Loucy (cell line): Measurements from ENCODE around the gene SLC44A4.

ENCODE experiments used
- H2AFZ ChIP-seq: fragments of 200-600 bp; sonication (generic); 2 replicates; pipeline ENCODE4 v1.6.0; 2016; ENCODE audit warnings: antibody characterized with exemption, mild to moderate bottlenecking, low read length, moderate library complexity
- H3F3A ChIP-seq: fragments of 200-600 bp; 2 replicates; pipeline ENCODE4 v1.6.0; 2016; ENCODE audit warnings: antibody characterized with exemption, low read depth, mild to moderate bottlenecking
- H3K27me3 ChIP-seq: fragments of 200-600 bp; sonication (generic); 2 replicates; pipeline ENCODE4 v1.6.1; 2014; ENCODE audit warnings: low read length, mild to moderate bottlenecking; ENCODE audit not compliant: insufficient read depth, poor library complexity, severe bottlenecking
- H3K36me3 ChIP-seq: fragments of 200-600 bp; sonication (generic); 2 replicates; pipeline ENCODE4 v1.6.1; 2016; ENCODE audit warnings: low read length; ENCODE audit not compliant: insufficient read depth
- H3K4me1 ChIP-seq: fragments of 200-600 bp; sonication (generic); 2 replicates; pipeline ENCODE4 v1.5.1; 2014; ENCODE audit warnings: low read length, mild to moderate bottlenecking; ENCODE audit not compliant: insufficient read depth, poor library complexity, severe bottlenecking
- H3K4me2 ChIP-seq: fragments of 200-600 bp; sonication (generic); 2 replicates; pipeline ENCODE4 v1.6.0; 2014; ENCODE audit warnings: antibody characterized with exemption, low read length, low read depth, mild to moderate bottlenecking; ENCODE audit not compliant: poor library complexity, severe bottlenecking
- H3K4me3 ChIP-seq: fragments of 200-600 bp; sonication (generic); 2 replicates; pipeline ENCODE4 v1.5.1; 2014; ENCODE audit warnings: low read length, mild to moderate bottlenecking, mixed read lengths; ENCODE audit not compliant: poor library complexity, severe bottlenecking
- H3K79me2 ChIP-seq: fragments of 200-600 bp; sonication (generic); 2 replicates; pipeline ENCODE4 v1.6.1; 2014; ENCODE audit warnings: low read length; ENCODE audit not compliant: insufficient read depth
- H3K9ac ChIP-seq: fragments of 200-600 bp; sonication (generic); 2 replicates; pipeline ENCODE4 v1.6.0; 2014; ENCODE audit warnings: mild to moderate bottlenecking, low read depth, low read length, moderate library complexity; ENCODE audit not compliant: poor library complexity, severe bottlenecking
- H3K9me2 ChIP-seq: fragments of 200-600 bp; sonication (generic); replicated peaks from 2 replicates; pipeline ENCODE4 v1.6.1; 2016; ENCODE audit warnings: low read depth, low read length, mixed read lengths
- H3K9me3 ChIP-seq: fragments of 200-600 bp; sonication (generic); 2 replicates; pipeline ENCODE4 v1.6.1; 2014; ENCODE audit warnings: mild to moderate bottlenecking, antibody characterized with exemption, low read length, low read depth; ENCODE audit not compliant: insufficient read depth
- H4K20me1 ChIP-seq: fragments of 200-600 bp; sonication (generic); 2 replicates; pipeline ENCODE4 v1.6.0; 2014; ENCODE audit warnings: antibody characterized with exemption, low read length, mild to moderate bottlenecking; ENCODE audit not compliant: insufficient read depth, poor library complexity, severe bottlenecking
- EZH2phosphoT487 ChIP-seq: fragments of 200-600 bp; IDR thresholded peaks from 2 replicates; pipeline ENCODE4 v1.6.1; 2018; ENCODE audit warnings: antibody characterized with exemption, mild to moderate bottlenecking, moderate library complexity, borderline replicate concordance
- TF ChIP-seq, protein P1 (sequence below): fragments of 200-600 bp; sonication (generic); conservative IDR thresholded peaks from 2 replicates; pipeline ENCODE4 v1.5.1; 2014; ENCODE audit warnings: mild to moderate bottlenecking, antibody characterized with exemption, low read length

The SLC44A4 gene

DNA sequence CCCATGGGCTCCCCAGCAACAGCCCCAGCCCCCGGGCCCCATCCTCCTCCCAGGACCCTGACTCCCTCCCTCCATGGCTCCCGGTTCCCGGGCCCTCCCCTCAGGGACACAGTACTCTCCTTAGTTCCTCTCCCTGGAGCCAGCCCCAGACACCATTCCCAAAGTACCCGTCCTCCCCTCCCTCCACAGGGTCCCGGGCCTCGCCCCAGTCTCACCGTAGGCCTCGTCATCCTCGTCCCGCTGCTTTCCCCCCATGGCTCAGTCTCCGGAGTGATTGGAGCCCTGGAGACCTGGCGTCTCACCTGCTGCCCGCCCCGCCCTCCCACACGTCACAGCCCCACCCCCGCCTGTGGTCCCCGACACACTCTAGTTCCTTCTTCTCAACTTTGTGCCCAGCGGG is at the start of gene SLC44A4:
SLC44A4 (minus strand) TSS at position 272 of the 400 bp plus-strand sequence; CDS start at position 255, 17 bp downstream.
- Histone ChIP-seq H3K9me2 (no peaks in the 10 kb centered on the region), H4K20me1 (no peaks in the 10 kb centered on the region), H2AFZ (no peak within 1 kb of the TSS), H3K4me1 (no peaks in the 10 kb centered on the region), H3K9ac (no peak within 1 kb of the TSS), H3K4me3 (no peak within 1 kb of the TSS), H3K79me2 (no peaks in the 10 kb centered on the region), H3F3A (0 out of 2 replicates have a peak, but pooled peaks cover 5% of the 10 kb centered on the region), H3K4me2 (no peak within 1 kb of the TSS), H3K27me3 (no peaks in the 10 kb centered on the region), H3K36me3 (peaks cover 39% of the 10 kb centered on the region; the same call in 1 of the 2 replicates), H3K9me3 (no peaks in the 10 kb centered on the region)
- TF ChIP-seq, protein P1, sequence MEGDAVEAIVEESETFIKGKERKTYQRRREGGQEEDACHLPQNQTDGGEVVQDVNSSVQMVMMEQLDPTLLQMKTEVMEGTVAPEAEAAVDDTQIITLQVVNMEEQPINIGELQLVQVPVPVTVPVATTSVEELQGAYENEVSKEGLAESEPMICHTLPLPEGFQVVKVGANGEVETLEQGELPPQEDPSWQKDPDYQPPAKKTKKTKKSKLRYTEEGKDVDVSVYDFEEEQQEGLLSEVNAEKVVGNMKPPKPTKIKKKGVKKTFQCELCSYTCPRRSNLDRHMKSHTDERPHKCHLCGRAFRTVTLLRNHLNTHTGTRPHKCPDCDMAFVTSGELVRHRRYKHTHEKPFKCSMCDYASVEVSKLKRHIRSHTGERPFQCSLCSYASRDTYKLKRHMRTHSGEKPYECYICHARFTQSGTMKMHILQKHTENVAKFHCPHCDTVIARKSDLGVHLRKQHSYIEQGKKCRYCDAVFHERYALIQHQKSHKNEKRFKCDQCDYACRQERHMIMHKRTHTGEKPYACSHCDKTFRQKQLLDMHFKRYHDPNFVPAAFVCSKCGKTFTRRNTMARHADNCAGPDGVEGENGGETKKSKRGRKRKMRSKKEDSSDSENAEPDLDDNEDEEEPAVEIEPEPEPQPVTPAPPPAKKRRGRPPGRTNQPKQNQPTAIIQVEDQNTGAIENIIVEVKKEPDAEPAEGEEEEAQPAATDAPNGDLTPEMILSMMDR: no peak
- TF ChIP-seq EZH2phosphoT487: no peak

DNA sequence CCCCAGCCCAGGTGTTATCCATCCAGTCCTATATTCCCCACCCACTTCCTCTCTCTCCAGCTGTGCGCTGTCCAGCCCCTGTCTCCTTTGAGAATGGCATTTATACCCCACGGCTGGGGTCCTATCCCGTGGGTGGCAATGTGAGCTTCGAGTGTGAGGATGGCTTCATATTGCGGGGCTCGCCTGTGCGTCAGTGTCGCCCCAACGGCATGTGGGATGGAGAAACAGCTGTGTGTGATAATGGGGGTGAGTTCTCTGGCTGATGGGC is 49.8 kb upstream of the SLC44A4 start:
- Histone ChIP-seq H3K9ac (no peak overlapping the region), H3K4me3 (no peak overlapping the region), H4K20me1 (no peaks in the 10 kb centered on the region), H3K4me2 (no peak overlapping the region), H3K27me3 (no peaks in the 10 kb centered on the region), H3K9me2 (no peaks in the 10 kb centered on the region), H3K4me1 (no peaks in the 10 kb centered on the region), H3K9me3 (no peaks in the 10 kb centered on the region), H2AFZ (no peak overlapping the region), H3F3A (no peaks in the 10 kb centered on the region), H3K36me3 (no peaks in the 10 kb centered on the region), H3K79me2 (no peaks in the 10 kb centered on the region)
- TF ChIP-seq, protein P1: no peak
- no peak for TF ChIP-seq EZH2phosphoT487

DNA sequence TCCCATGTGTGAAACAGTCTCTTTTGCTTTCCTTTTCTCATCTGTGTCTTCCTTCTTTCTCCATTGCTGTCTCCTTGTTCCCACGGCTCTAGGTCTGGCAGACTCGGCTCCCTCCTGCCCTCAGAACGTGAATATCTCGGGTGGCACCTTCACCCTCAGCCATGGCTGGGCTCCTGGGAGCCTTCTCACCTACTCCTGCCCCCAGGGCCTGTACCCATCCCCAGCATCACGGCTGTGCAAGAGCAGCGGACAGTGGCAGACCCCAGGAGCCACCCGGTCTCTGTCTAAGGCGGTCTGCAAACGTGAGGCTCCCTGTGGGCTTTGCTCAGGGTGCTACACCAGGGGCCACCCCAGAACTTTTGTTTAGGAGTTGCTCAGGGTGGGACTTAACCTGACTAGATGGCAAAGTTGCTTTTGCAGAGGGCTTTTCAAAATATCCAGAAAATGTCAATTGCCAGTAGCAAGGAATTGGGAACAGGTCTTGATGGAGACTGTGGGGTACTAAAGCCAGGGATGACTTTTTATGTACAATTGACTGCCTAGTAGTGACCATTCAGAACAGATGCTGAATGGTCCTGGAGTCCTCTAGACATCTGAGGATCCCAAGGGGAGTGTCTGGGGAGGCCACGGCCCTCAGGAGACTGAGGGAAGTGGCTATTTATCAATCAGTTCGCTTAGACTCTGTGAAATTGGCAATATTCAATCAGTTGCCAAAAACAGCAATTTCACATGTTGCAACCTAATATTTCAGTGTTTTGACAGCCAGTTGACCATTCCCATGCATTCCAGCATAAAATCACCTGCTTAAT is 49.3 kb upstream of the SLC44A4 start:
- H3K36me3 ChIP-seq: no peaks in the 10 kb centered on the region
- no peak overlapping the region for H2AFZ ChIP-seq
- no peaks in the 10 kb centered on the region for H3K9me3 ChIP-seq
- H3K4me1 ChIP-seq: no peaks in the 10 kb centered on the region
- H3K4me2 ChIP-seq: no peak overlapping the region
- no peaks in the 10 kb centered on the region for H3K27me3 ChIP-seq
- H3K79me2 ChIP-seq: no peaks in the 10 kb centered on the region
- H3K4me3 ChIP-seq: no peak overlapping the region
- H4K20me1 ChIP-seq: no peaks in the 10 kb centered on the region
- no peaks in the 10 kb centered on the region for H3F3A ChIP-seq
- H3K9ac ChIP-seq: no peak overlapping the region
- TF ChIP-seq, protein P1: no peak
- TF ChIP-seq EZH2phosphoT487: no peak
- no peaks in the 10 kb centered on the region for H3K9me2 ChIP-seq
